NCI-H1092 treated with DMSO at 0.1 percent for 48 hours (cell line): ENCODE results near the gene SURF1.
"Not testable (repeated sequence)": the region's sequence is repeated elsewhere in the genome, so short reads cannot be mapped to it uniquely, and the experiment has no call there.

Experiments
- DNase-seq: peaks from one replicate; lab custom pipeline; 2025; lab: John Stamatoyannopoulos, UW

The SURF1 gene

DNA sequence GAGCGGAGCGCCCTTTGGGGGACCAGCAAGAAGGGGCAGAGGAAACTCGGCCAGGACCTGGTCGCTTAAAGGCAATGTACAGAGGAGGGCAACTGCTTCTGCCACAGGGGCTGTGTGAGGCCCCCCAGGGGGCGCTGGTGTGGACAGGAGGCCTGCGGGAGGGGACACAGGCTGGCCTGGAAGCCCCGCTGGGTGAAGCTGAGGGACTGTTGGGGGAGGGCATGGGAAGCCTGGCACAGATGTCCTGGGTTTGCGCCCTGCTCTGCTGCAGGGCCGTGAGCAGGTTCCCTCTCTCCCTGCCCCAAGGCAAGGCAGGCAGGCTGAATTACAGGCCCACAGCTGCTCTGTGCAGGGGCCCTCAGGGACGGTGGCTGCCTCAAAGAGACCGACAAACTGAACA is 13.7 kb downstream of the SURF1 start:
- DNase-seq, result no peak

DNA sequence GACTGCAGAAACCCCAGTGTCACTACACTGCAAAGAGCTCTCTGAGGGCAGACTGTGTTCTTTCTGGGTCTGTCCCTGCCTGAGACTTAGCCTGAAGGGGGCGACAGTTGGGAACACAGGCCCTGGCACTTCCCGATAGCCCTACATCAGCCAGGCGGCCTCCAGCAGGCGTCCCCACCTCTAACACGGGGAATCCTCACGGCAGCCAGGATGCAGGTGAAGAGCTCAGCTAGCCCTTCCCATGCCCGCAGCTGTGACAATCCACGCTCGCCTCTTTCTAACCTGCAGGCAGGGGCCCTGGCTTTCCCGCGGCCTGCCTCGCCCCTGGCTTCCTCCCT is 14.2 kb downstream of the SURF1 start:
- no peak for DNase-seq

GRCh38 chr9:133341369-133342068 is 14.8 kb downstream of the SURF1 start:
- DNase-seq, result no peak

GRCh38 chr9:133340916-133341315 is 15.4 kb downstream of the SURF1 start:
- DNase-seq, result no peak

DNA sequence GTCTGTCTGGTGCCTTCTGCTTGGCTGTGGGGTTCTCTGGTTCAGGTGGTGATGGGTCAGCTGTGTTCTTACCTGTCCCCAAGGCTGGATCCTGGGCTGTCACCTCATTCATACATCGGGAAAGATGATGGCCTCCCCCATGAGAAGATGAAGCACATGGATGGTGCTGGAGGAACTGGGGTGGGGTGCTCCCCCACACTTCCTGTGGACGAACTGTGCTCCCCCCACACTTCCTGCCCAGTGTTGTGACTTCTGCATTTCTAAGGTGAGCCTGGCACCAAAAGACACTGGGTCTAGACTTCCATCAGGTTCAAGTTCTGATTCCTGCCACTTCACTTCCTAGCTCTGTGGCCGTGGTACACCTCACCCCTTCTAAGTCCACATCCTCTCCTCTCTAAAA is 16.0 kb downstream of the SURF1 start:
- no peak for DNase-seq

- no peak for DNase-seq
These were observed 16.6 kb downstream of the SURF1 start for GRCh38 chr9:133339641-133340040.

- DNase-seq, result peak; percentile 86
These were observed 20.1 kb downstream of the SURF1 start, which contains the start of gene SURF6 for GRCh38 chr9:133335924-133336811. Gene SURF6, minus strand, starts transcription at chr9:133336188. Its CDS starts 56 bp downstream, at chr9:133336132.

- not testable (repeated sequence) for DNase-seq
These were observed 21.4 kb downstream of the SURF1 start for GRCh38 chr9:133334888-133335287.

DNA sequence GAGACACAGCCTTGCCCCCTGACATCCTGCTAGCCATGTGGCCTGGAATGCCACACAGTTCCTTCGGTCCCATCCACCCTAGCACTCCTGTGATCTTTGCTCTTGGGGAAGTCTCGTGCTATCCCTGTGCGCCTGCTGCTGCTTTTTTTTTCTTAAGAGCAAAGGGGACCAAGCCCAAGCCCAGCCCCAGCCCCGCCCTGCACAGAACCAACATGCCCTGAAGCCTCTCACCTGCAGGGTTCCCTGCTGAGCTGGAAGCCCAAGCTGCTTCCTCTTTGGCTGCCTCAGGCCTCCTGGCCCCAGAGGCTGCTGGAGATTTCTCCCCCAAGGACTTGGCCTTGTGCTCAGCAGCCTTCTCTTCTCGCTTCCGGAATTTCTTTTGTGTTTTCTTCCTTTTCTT is 22.1 kb downstream of the SURF1 start:
- no peak for DNase-seq

- DNase-seq, result no peak
These were observed 22.7 kb downstream of the SURF1 start for GRCh38 chr9:133333566-133333965.

DNA sequence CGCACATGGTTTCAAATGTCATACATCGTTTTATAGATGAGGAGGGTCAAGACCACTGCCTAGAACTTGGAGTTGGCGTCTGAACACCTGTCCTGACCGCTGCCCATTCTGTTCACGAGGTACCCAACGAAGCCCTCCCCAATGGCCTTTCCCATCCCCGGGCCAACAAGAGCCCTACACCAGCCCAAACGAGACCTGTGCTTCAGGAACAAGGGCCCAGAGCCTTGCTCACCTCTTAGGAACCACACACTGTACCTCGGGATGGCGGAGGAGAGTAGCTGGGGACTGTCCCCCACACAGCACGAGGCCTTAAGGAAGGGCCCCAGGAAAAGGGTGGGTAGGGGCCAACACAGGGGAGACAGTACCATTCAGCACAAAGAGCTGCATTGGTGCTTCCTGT is 23.3 kb downstream of the SURF1 start:
- DNase-seq, result no peak

DNA sequence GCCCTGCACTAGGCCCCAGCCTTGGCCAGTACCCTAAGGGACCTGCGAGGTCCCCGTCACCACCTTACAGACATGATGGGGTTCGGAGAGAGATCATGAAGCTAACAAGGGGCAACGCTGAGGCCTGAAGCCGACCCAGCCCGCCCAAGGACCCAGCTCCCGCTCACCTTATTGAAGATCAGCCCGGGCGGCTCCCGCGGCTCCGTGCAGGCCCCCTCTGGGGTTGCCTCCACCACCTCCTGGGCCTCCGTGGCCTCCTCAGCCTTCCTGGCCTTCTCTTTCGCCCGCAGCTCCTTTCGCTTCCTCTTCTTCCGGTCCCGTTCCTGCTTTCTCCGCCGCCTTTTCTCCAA is 23.9 kb downstream of the SURF1 start:
- no peak for DNase-seq

- DNase-seq, result no peak
These were observed 24.5 kb downstream of the SURF1 start for GRCh38 chr9:133331641-133332380.

DNA sequence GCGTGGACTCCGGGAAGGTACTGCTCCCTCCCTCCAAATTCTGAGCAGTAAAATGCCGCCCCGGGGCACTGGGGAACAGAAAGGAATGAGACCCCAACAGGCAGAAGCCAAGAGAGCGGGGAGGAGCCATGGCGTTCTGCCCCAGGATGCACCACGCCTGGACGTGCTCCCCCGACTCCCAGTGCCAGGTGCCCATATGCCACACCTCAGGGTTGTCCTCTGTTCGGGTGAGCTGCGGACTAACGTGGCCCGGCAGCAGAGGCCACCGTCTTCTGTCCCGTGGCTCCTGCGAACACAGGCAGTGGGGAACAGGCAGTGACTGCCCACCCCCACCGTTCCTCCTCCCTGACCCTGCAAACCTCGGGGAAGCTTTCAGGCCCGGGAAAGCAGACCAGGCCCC is 25.1 kb downstream of the SURF1 start:
- no peak for DNase-seq

DNA sequence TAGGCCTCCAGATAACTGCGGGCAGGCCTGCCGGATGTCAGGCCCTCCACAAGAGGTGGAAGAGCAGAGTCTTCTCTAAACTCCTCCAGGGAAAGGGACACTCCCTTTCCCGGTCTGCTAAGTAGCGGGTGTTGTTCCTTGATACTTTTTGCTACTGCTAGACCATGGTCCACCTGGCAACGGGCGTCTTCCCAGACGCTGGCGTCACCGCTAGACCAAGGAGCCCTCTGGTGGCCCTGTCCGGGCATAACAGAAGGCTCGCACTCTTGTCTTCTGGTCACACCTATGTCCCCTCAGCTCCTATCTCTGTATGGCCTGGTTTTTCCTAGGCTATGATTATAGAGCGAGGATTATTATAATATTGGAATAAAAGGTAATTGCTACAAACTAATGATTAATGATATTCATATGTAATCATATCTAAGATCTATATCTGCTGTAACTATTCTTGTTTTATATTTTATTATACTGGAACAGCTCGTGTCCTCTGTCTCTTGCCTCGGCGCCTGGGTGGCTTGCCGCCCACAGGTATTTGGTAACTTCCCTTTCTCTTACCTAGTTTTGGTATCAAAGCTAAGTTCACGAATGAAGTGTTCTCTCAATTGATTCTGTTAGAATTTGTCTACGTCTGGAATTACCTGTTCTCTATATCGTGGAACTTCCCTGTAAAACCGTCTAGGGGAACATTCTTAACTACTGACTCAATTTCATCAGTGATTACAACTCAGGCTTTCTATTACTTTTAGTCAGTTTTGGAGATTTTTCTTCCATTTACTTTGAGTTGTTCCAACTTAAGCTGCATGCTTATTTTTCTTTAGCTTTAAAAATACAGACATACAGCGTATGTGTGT is 26.8 kb downstream of the SURF1 start:
- DNase-seq, result not testable (repeated sequence)

DNA sequence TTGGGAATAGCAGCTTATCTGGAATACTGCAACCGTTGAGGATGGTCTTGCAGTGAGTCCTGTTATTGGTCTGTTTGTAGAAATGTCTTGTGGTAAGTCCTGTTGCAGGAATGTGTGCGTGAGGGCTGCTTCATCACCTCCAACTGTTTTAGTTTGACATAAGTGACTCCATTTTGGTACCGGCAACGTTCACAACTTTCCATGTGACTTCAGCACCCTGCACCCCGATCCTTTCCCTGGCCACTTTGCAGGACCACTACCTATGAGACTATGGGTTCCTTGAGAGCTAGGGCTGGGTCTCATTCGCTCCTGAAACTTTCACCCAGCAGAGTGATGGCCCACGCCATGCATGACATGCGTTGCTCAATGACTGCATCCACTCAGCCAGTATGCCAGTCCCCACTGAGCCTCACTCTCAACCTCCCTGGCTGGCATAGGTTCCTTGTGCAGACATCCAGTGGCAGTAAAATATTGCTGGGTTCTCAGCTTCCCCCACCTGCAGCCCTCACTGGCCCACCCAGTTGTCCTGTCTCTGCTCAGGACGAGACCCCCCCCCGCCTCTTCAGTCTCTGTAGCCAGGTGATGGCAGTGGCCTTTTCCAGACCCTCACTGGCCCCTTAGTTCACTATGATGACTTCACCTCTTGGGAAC is 28.3 kb downstream of the SURF1 start:
- DNase-seq, result no peak

GRCh38 chr9:133327021-133327420 is 29.3 kb downstream of the SURF1 start:
- DNase-seq, result not testable (repeated sequence)

DNA sequence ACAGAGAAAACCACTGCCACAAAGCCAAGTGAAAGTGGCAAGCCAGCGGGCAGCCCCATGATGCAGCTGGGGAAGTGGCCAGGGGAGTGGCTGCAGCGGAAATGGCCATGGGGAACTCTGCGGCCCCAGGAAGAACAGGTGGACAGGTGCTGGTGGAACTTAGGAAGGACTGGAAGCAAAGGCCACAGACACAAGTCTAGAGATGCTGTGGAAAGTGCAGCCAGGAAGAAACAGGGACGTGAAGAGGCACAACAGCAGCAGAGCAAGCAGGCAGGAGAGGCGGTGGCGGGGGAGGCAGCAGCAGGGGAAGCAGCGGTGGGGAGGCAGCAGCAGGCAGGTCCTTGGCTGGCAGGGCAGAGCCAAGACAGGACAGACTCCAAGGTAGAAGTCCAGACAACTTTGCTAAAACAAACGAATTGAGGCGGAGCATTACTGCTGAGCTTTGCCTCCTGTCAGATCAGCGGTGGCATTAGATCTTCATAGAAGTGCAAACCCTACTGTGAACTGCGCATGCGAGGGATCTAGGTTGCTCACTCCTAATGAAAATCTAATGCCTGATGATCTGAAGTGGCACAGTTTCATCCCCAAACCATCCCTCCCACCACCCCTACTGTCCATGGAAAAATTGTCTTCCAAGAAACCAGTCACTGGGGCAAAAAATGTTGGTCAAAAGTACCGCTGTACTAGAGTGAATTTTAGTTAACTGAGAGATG is 32.1 kb downstream of the SURF1 start:
- no peak for DNase-seq

- no peak for DNase-seq
These were observed 33.1 kb downstream of the SURF1 start for GRCh38 chr9:133323211-133323610.

DNA sequence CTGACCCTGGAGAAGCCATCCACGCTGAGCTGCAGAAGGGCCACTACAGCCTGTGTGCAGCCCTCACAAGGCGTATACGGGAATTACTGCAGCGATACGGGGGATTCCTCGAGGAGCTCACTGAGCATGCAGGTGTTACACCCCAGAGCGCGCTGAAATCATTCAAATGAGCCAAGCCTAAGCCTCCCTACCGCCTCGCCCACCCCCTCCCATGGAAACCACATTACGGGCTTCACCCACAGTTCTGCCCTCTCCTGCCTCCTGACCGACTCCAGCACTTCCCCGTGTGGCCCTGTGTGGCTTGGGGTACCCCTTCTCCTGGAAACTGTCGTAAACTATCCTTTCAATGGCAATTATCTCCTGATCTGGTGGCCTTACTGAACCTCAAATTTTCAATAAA is 33.6 kb downstream of the SURF1 start:
- no peak for DNase-seq
